Measurements from ENCODE around the gene C5orf63.

Gene C5orf63

GRCh38 chr5:127079994-127080491 lies 6.7 kb upstream of the C5orf63 start:
- TF ChIP-seq REST (IDR thresholded peaks at IDR 0.05; ENCODE audit: insufficient replicate concordance, low read depth) (no peak), SPI1 (IDR thresholded peaks at IDR 0.05; ENCODE audit: borderline replicate concordance, low read depth) (peak; percentile 88; the same call in 1 of the 2 replicates)
- Histone ChIP-seq H3K27ac (replicated peaks) (no peak overlapping the region), H3K4me3 (replicated peaks; ENCODE audit: insufficient read depth, low read length) (no peak overlapping the region), H3K27me3 (ENCODE audit: insufficient read depth, poor library complexity, severe bottlenecking) (no peaks in the 10 kb centered on the region)
- DNase-seq (ENCODE audit: low read depth in 1 of 2, low spot score in 1 of 2) = peak in 1 of 2 experiments; percentile 73

- no peaks in the 10 kb centered on the region for H3K27me3 ChIP-seq (ENCODE audit: insufficient read depth, poor library complexity, severe bottlenecking)
- TF ChIP-seq POLR2AphosphoS5 (IDR thresholded peaks at IDR 0.05; ENCODE audit: low read depth) = no peak
- no peak for TF ChIP-seq SPI1 (IDR thresholded peaks at IDR 0.05; ENCODE audit: borderline replicate concordance, low read depth)
- TF ChIP-seq GABPA (IDR thresholded peaks at IDR 0.05; ENCODE audit: low read depth) = no peak
- no peak for TF ChIP-seq CTCF (IDR thresholded peaks at IDR 0.05; ENCODE audit: insufficient read depth, low read length)
- no peak for DNase-seq (ENCODE audit: low read depth in 1 of 2, low spot score in 1 of 2)
- H3K4me3 ChIP-seq (replicated peaks; ENCODE audit: insufficient read depth, low read length) = no peak overlapping the region
- H3K27ac ChIP-seq (replicated peaks) = no peak overlapping the region
Measured at GRCh38 chr5:127077366-127077765, 4.1 kb upstream of the C5orf63 start.

GRCh38 chr5:127076315-127077129 lies 3.2 kb upstream of the C5orf63 start:
- no peak for TF ChIP-seq REST (IDR thresholded peaks at IDR 0.05; ENCODE audit: insufficient replicate concordance, low read depth)
- no peak for TF ChIP-seq CTCF (IDR thresholded peaks at IDR 0.05; ENCODE audit: insufficient read depth, low read length)
- TF ChIP-seq SPI1 (IDR thresholded peaks at IDR 0.05; ENCODE audit: borderline replicate concordance, low read depth) = no peak
- TF ChIP-seq GABPA (IDR thresholded peaks at IDR 0.05; ENCODE audit: low read depth) = no peak
- no peak for TF ChIP-seq POLR2AphosphoS5 (IDR thresholded peaks at IDR 0.05; ENCODE audit: low read depth)
- H3K4me3 ChIP-seq (replicated peaks; ENCODE audit: insufficient read depth, low read length) = no peak overlapping the region
- no peak for DNase-seq (ENCODE audit: low read depth in 1 of 2, low spot score in 1 of 2)
- H3K27ac ChIP-seq (replicated peaks) = no peak overlapping the region
- H3K27me3 ChIP-seq (ENCODE audit: insufficient read depth, poor library complexity, severe bottlenecking) = no peaks in the 10 kb centered on the region

- no peak overlapping the region for H3K4me3 ChIP-seq (replicated peaks; ENCODE audit: insufficient read depth, low read length)
- TF ChIP-seq CTCF (IDR thresholded peaks at IDR 0.05; ENCODE audit: insufficient read depth, low read length) (no peak), SPI1 (IDR thresholded peaks at IDR 0.05; ENCODE audit: borderline replicate concordance, low read depth) (no peak), REST (IDR thresholded peaks at IDR 0.05; ENCODE audit: insufficient replicate concordance, low read depth) (no peak), GABPA (IDR thresholded peaks at IDR 0.05; ENCODE audit: low read depth) (no peak), POLR2AphosphoS5 (IDR thresholded peaks at IDR 0.05; ENCODE audit: low read depth) (no peak)
- no peaks in the 10 kb centered on the region for H3K27me3 ChIP-seq (ENCODE audit: insufficient read depth, poor library complexity, severe bottlenecking)
- no peak overlapping the region for H3K27ac ChIP-seq (replicated peaks)
- DNase-seq (ENCODE audit: low read depth in 1 of 2, low spot score in 1 of 2) = no peak
Measured at GRCh38 chr5:127074466-127074865, 1.2 kb upstream of the C5orf63 start.

Measured in HL-60 (cell line).